ENCODE data around the gene PPM1H.

DNA sequence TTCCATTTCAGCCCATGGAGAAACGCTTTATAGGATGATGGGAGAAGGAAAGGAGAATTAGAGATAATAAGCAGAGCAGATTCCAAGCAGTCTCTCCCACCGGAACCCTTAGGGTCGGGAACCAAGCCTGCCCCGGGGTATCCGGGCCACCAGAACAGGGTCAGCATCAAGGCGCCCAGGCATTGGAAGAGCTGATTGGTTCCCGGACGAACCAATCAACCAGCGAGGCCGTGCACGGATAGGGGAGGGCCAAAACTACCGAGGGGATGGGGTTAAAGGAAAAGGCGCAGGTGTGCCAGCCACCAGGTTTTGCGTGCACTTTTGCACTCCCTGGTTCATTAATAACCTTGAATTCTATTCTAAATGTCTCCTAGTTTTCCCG is 1.7 kb downstream of the PPM1H start:
- TF ChIP-seq, protein P1, sequence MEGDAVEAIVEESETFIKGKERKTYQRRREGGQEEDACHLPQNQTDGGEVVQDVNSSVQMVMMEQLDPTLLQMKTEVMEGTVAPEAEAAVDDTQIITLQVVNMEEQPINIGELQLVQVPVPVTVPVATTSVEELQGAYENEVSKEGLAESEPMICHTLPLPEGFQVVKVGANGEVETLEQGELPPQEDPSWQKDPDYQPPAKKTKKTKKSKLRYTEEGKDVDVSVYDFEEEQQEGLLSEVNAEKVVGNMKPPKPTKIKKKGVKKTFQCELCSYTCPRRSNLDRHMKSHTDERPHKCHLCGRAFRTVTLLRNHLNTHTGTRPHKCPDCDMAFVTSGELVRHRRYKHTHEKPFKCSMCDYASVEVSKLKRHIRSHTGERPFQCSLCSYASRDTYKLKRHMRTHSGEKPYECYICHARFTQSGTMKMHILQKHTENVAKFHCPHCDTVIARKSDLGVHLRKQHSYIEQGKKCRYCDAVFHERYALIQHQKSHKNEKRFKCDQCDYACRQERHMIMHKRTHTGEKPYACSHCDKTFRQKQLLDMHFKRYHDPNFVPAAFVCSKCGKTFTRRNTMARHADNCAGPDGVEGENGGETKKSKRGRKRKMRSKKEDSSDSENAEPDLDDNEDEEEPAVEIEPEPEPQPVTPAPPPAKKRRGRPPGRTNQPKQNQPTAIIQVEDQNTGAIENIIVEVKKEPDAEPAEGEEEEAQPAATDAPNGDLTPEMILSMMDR (IDR thresholded peaks at IDR 0.05; ENCODE audit: low read depth, low read length): no peak
- TF ChIP-seq POLR2A (IDR thresholded peaks at IDR 0.05; ENCODE audit: extremely low read depth, insufficient read length): no peak
